ENCODE data around the gene B4GAT1. TPM values are rescaled to one million over a fixed set of nuclear protein-coding genes. Genes with fewer than 3 reads are reported as not detected.

B4GAT1 gene
- 8.5 and 13.7 TPM in 2 replicates for total RNA-seq

GRCh38 chr11:66347425-66348276, at the start of gene B4GAT1:
B4GAT1 (minus strand) TSS chr11:66347629; CDS start chr11:66347545, 84 bp downstream.

GRCh38 chr11:66371627-66372415, 24.4 kb upstream of the B4GAT1 start, which contains the start of gene SLC29A2:
SLC29A2 (minus strand) TSS chr11:66371760; CDS start chr11:66371591, 169 bp downstream.

GRCh38 chr11:66344550-66345315, 2.7 kb downstream of the B4GAT1 start, which contains the start of gene BRMS1:
BRMS1 (minus strand) TSS chr11:66345104; CDS start chr11:66342234, 2,870 bp downstream.

DNA sequence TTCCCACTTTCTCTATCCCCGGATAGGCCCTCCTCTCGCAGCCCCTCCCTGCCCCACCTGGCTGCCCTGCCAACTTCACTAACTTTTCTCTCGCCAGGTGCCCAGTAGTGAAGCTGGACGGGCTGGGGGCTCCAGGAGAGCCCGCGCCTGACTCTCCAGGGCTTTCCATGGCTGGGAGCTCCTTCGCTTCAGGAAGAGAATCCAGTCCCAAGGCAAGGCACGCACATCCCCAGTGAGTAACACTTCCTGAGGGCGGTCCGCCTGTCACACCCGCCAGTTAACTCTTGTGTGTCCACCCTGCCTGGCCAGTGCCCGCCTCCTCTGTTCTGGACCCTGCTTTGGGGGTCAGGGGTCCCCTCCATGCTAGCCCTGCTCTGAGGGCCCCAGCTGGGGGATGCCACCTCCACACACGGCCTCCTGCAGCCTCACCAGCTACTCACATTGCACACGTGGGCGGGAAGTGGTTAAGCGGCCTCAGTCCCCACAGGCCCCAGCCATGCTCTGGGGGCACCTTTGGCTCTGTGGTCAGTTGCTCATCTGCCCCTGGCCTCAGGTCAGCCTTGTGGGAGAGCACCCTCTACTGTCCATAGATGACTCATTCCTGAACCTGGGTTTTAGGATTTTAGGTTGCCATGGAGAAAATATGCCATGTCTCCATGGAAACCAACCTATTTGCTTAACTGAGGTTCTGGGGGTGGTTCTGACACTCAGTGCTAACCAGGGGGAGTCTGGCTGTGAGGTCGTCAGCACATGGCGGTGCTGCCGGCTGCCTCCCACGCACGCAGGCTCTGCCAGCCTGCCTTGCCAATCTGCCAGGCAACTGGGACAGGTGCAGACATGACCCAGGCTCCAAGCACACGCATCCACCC, 11.0 kb downstream of the B4GAT1 start, which contains the start of gene RIN1:
TSS of gene RIN1 (minus strand) at position 201 of the 869 bp plus-strand sequence. CDS start at position 169, 32 bp downstream.

DNA sequence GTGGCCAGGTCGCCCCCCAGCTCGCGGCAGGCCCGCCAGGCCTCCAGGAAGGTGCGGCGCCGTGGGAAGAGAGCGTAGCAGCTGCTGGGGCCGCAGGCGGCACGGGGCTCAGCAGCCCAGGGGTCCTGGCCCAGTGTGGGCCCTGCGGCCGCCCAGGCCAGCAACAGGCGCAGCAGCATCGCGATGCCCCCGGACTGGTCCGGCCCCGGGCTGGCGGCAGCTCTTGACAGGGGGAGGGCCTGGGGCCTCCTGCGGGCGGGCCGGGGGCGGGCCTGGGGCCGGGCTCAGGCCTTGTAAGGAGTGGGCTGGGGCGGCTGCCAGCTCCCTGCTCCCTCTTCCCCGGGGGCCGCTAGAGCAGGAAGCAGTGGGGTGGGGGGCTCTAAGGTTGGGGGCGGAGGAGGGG, 30.6 kb downstream of the B4GAT1 start, which contains the start of gene CD248:
TSS of gene CD248 (minus strand) at position 196 of the 403 bp plus-strand sequence. CDS start at position 179, 17 bp downstream.

Other genes with a start within 250 kb of the B4GAT1 start
- 23.2 and 49.8 TPM in 2 replicates for gene KLC2, start 89.9 kb downstream of the B4GAT1 start, total RNA-seq
- gene RAB1B, start 79.0 kb downstream of the B4GAT1 start, total RNA-seq, result 61.2 and 88.6 TPM in 2 replicates
- gene CNIH2, start 69.5 kb downstream of the B4GAT1 start, total RNA-seq, result under 0.01 and 0.14 TPM in 2 replicates
- 121 and 221 TPM in 2 replicates for gene YIF1A, start 58.5 kb downstream of the B4GAT1 start, total RNA-seq
- gene TMEM151A, start 55.7 kb downstream of the B4GAT1 start, total RNA-seq, result under 0.01 and 0.07 TPM in 2 replicates
- 0.68 and 1.2 TPM in 2 replicates for gene CD248, start 30.6 kb downstream of the B4GAT1 start, total RNA-seq
- gene RIN1, start 11.2 kb downstream of the B4GAT1 start, total RNA-seq, result 19.5 and 32.3 TPM in 2 replicates
- gene BRMS1, start 2.5 kb downstream of the B4GAT1 start, total RNA-seq, result 58.2 and 74.8 TPM in 2 replicates
- gene SLC29A2, start 24.1 kb upstream of the B4GAT1 start, total RNA-seq, result 3.1 and 6.0 TPM in 2 replicates
- gene NPAS4, start 73.4 kb upstream of the B4GAT1 start, total RNA-seq, result not detected in 2 replicates
- gene MRPL11, start 91.2 kb upstream of the B4GAT1 start, total RNA-seq, result 24.6 and 34.2 TPM in 2 replicates
- gene PELI3, start 119.3 kb upstream of the B4GAT1 start, total RNA-seq, result 9.6 and 14.3 TPM in 2 replicates
- gene DPP3, start 132.8 kb upstream of the B4GAT1 start, total RNA-seq, result 62.5 and 70.9 TPM in 2 replicates
- 5.5 and 20.1 TPM in 2 replicates for gene BBS1, start 163.0 kb upstream of the B4GAT1 start, total RNA-seq
- 7.2 and 11.7 TPM in 2 replicates for gene ZDHHC24, start 198.4 kb upstream of the B4GAT1 start, total RNA-seq
- gene ACTN3, start 199.3 kb upstream of the B4GAT1 start, total RNA-seq, result under 0.01 TPM in 1 of 2 replicates, not detected in the other
- 1.4 and 14.9 TPM in 2 replicates for gene CTSF, start 221.0 kb upstream of the B4GAT1 start, total RNA-seq
- under 0.01 and 0.21 TPM in 2 replicates for gene CCDC87, start 245.4 kb upstream of the B4GAT1 start, total RNA-seq
- gene CCS, start 245.6 kb upstream of the B4GAT1 start, total RNA-seq, result 21.9 and 22.5 TPM in 2 replicates